ENCODE results near the gene PEPD.

DNA sequence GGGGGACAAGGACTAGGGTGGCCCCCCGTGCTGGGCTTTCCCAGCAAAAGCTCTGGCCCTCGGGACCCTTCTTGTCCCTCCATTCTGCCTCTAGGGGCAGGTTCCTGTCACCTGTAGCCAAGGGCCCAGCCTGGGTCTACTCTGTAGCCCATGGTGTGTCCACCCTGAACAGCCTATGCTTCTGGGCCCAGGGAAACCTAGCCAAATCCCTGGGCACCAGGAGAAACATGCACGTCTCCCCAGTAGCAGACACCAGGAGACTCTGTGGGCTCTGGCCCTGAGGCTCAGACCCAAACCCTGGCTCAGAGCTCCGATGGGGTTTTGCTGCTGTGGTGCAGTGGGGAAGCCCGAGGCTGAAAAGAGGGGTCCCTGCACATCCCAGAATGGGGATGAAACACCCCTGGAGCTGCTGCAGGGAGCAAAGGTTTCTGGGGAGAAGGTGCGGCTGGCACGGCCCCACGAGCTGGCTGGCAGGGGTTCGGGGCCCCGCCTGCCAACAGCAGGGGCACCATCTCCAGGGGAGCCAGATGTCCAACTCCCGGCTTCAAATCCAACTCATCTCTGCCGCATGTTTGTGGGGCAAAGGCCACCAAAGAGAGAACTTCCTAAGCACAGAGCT is 129.9 kb downstream of the PEPD start:
- TF ChIP-seq, protein P1, sequence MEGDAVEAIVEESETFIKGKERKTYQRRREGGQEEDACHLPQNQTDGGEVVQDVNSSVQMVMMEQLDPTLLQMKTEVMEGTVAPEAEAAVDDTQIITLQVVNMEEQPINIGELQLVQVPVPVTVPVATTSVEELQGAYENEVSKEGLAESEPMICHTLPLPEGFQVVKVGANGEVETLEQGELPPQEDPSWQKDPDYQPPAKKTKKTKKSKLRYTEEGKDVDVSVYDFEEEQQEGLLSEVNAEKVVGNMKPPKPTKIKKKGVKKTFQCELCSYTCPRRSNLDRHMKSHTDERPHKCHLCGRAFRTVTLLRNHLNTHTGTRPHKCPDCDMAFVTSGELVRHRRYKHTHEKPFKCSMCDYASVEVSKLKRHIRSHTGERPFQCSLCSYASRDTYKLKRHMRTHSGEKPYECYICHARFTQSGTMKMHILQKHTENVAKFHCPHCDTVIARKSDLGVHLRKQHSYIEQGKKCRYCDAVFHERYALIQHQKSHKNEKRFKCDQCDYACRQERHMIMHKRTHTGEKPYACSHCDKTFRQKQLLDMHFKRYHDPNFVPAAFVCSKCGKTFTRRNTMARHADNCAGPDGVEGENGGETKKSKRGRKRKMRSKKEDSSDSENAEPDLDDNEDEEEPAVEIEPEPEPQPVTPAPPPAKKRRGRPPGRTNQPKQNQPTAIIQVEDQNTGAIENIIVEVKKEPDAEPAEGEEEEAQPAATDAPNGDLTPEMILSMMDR (conservative IDR thresholded peaks at IDR 0.05 in 1 of 2, IDR thresholded peaks at IDR 0.05 in 1 of 2; ENCODE audit: extremely low read depth in 1 of 2, insufficient read depth in 1 of 2, low read depth in 1 of 2, low read length in 2 of 2), result no peak
- TF ChIP-seq EZH2 (IDR thresholded peaks at IDR 0.05; ENCODE audit: borderline replicate concordance, low read length), result no peak

All from mammary epithelial cell (primary cell).